GM21381 (cell line): ENCODE results near the gene STYXL1.
"Not testable (repeated sequence)": the region's sequence is repeated elsewhere in the genome, so short reads cannot be mapped to it uniquely, and the experiment has no call there.

Experiments used
- ATAC-seq: cut with Tn5 transposase; IDR thresholded peaks from one replicate; pipeline ENCODE4 v1.9.1; 2021; ENCODE audit warnings: mild to moderate bottlenecking, moderate library complexity; ENCODE audit not compliant: unreplicated experiment

Gene STYXL1, protein sequence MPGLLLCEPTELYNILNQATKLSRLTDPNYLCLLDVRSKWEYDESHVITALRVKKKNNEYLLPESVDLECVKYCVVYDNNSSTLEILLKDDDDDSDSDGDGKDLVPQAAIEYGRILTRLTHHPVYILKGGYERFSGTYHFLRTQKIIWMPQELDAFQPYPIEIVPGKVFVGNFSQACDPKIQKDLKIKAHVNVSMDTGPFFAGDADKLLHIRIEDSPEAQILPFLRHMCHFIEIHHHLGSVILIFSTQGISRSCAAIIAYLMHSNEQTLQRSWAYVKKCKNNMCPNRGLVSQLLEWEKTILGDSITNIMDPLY

DNA sequence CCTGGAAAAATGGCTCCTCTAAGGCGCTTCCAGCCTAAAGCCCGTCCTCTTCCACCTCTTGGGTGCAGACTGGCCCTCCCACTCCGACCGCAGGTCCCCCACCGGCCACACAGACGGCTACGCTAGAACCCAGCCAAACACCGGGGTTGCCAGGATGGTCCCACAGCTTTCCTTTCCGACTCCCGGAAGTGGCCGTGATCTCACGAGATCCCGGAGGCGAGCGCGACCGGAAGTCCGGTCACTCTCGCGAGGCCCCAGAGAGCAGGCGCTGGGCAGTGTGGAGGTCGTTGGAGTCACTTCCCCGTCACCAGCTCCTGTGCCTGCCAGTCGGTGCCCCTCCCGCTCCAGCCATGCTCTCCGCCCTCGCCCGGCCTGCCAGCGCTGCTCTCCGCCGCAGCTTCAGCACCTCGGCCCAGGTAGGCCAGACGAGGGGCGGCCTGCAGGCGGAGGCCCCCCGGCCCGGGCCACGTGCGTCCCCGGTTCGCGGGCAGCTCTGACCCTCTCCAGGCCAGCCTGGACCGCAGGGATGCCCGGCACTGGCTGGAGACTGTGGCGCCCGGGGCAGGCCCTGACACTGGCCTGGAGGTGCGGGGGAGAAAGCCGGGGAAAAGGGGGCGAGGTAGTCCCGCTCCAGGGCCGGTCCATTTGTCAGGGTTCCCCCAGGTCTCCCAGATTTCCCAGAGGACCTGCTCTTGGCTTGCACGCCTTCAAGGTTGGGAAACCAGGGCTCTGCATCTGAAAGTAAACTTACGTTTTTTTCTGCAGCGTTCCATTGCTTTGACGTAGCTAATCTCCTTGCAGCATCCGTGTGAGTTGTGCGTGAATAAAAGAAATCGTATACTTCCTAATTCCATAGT lies at the start of gene STYXL1, which contains the start of gene MDH2:
STYXL1 (minus strand) TSS at position 190 of the 857 bp plus-strand sequence. CDS start 17,477 bp downstream, outside the sequence.
MDH2 (plus strand) TSS at position 296 of the 857 bp plus-strand sequence; CDS start at position 351, 55 bp downstream.
- peak; percentile 94 for ATAC-seq

- no peak for ATAC-seq
These were observed 48.1 kb upstream of the STYXL1 start for GRCh38 chr7:76095908-76096307.

- not testable (repeated sequence) for ATAC-seq
These were observed 46.5 kb upstream of the STYXL1 start for GRCh38 chr7:76094326-76094725.

GRCh38 chr7:76093531-76093930 lies 45.7 kb upstream of the STYXL1 start:
- not testable (repeated sequence) for ATAC-seq

GRCh38 chr7:76091506-76091905 lies 43.7 kb upstream of the STYXL1 start:
- no peak for ATAC-seq

GRCh38 chr7:76089865-76090475 lies 42.2 kb upstream of the STYXL1 start:
- no peak for ATAC-seq

DNA sequence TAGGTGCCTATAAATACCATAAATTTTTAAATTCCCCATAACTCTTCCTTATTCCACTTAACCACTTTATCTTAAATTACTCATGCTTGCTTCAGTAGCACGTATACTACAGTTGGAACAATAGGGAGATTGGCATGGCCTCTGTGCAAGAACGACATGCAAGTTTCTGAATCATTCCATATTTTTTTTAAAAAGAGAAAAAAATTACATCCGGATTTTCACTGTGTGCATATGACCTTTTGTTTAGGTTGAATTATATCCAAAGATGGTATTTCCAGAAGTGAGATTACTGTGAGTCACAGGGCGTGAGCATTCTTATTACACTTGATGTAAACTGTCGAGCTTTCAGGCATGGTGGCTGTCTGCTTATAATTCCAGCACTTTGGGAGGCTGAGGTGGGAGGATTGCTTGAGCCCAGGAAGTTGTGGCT lies 39.6 kb upstream of the STYXL1 start:
- not testable (repeated sequence) for ATAC-seq

- no peak for ATAC-seq
These were observed 38.3 kb upstream of the STYXL1 start for GRCh38 chr7:76086070-76086469.

- not testable (repeated sequence) for ATAC-seq
These were observed 36.3 kb upstream of the STYXL1 start for GRCh38 chr7:76084115-76084514.

DNA sequence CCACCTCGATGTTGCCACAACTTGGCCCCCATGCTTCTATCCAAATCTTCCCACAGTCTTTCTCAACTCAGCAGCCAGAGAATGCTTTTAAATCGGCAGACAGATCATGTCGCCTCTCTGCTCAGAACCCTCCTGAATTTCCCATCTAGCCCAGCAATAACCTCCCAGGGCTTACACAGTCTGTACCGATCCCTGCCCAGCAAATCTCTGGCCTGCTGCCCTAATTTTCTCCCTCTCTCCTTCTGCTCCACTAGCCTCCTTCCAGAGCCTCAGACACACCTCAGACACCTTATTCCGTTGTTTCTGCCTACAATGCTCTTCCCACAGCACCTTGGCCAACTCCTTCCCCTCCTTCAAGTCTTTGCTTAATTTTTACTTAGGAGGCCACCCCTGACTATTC lies 32.4 kb upstream of the STYXL1 start:
- no peak for ATAC-seq

- ATAC-seq, result no peak
These were observed 29.6 kb upstream of the STYXL1 start for GRCh38 chr7:76077435-76077834.

GRCh38 chr7:76076995-76077394 lies 29.2 kb upstream of the STYXL1 start:
- ATAC-seq, result no peak

DNA sequence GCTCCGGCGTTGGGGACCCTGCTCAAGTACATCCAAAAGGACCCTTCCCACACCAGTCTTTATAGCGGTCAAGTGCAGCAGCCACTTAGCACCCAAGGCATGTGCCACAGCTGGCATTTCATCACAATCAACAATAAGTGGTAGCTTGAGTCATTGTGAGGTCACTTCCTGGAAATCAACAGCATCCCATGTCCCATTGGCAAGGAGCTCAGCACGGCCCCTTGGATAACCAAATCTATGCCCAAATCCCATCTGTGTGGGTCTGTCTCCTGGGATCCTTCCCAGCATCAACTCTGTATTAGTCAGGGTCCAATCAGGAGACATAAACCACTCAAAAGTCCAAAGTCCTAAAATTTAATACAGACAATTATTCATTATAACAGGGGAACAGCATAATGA lies 27.2 kb upstream of the STYXL1 start:
- no peak for ATAC-seq

DNA sequence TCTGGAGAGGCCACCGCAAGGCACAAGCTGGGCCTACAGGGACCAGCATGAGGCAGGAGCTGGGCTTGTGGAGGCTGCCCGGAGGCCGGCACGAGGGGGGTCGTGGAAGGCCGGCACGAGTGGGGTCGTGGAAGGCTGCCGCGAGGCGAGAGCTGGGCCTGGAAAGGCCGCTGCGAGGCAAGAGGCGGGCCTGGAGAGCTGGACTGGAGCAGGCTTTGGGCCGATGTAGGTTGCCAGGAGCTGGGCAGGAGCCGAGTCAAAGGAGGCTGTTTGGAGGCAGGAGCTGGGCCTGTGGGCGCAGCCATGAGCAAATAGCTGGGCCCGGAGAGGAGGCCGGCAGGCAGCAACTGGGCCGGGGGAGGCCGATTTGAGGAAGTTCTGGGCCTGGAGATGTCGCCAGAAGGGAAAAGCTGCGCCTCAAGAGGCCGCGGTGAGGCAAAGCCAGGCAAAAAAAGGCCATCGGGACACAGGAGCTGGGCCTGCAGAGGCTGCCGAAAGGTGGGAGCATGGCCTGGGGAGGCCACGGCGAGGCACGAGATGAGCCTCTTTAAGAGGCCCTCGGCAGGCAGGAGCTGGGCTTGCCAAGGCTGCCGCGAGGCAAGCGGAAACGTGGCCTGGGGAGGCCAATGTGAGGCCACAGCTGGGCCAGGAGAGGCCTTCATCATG lies 26.6 kb upstream of the STYXL1 start:
- ATAC-seq, result no peak

DNA sequence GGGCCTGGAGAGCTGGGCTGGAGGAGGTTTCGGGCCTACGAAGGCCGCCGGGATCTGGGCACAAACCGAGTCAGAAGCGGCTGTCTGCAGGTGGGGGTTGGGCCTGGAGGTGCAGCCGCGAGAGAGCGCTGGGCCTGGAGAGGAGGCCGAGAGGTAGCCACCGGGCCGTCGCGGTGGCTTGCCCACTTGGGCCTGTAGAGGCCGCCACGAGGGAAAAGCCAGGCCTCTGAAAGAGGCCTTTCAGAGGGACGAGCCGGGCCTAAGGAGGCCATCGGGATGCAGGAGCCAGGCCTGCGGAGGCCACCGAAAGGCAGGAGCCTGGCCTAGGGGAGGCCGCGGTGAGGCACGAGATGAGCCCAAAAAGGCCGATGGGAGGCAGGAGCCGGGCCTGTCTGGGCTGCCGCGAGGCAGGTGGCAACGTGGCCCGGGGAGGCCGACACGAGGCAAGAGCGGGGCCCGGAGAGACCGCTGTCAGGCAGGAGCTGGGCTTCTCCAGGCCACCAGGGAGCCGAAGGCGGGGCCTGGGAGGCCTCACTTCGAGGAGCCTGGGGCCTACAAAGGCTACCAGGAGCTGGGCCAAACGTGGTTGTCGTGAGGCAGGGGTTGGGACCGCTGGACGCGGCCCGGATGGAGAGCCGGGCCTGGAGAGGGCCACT lies 25.7 kb upstream of the STYXL1 start:
- ATAC-seq, result no peak

DNA sequence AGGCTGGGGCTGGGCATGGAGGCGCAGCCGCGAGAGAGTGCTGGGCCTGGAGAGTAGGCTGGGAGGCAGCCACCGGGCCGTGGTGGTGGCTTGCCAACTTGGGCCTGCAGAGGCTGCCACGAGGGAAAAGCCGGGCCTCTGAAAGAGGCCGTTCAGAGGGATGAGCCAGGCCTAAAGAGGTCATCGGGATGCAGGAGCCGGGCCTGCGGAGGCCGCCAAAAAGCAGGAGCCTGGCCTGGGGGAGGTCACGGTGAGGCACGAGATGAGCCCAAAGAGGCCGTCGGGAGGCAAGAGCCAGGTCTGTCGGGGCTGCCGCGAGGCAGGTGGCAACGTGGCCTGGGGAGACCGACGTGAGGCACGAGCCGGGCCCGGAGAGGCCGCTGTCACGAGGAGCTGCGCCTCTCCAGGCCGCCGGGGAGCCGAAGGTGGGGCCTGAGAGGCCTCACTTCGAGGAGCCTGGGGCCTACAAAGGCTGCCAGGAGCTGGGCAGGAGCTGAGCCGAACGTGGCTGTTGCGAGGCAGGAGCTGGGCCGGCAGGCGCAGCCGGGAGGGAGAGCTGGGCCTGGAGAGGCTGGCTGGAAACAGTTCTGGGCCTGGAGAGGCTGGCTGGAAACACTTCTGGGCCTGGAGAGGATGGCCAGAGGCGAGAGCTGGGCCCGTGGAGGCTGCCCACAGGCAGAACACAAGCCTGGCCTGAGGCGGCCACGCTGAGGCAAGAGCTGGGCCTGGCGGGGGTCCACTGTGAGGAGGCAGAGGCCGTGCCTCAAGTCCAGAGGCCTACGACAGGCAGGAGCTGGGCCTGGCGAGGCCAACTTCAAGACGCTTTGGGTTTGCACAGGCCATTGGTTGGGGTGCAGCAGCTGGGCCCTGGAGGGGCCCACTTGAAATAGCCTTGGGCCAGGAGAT lies 24.7 kb upstream of the STYXL1 start:
- no peak for ATAC-seq

GRCh38 chr7:76071316-76072242 lies 23.8 kb upstream of the STYXL1 start:
- no peak for ATAC-seq

GRCh38 chr7:76069238-76069638 lies 21.4 kb upstream of the STYXL1 start:
- ATAC-seq, result no peak
